ENCODE data around the gene KCNA10. TPM values are rescaled to one million over a fixed set of nuclear protein-coding genes. Genes with fewer than 3 reads are reported as not detected.

The KCNA10 gene
- not detected in 2 replicates for total RNA-seq (2014; rRNA removed; shearing (Covaris generic))
- polyA plus RNA-seq (2014; cell fraction: nucleus; rRNA removed), result not detected in 2 replicates

DNA sequence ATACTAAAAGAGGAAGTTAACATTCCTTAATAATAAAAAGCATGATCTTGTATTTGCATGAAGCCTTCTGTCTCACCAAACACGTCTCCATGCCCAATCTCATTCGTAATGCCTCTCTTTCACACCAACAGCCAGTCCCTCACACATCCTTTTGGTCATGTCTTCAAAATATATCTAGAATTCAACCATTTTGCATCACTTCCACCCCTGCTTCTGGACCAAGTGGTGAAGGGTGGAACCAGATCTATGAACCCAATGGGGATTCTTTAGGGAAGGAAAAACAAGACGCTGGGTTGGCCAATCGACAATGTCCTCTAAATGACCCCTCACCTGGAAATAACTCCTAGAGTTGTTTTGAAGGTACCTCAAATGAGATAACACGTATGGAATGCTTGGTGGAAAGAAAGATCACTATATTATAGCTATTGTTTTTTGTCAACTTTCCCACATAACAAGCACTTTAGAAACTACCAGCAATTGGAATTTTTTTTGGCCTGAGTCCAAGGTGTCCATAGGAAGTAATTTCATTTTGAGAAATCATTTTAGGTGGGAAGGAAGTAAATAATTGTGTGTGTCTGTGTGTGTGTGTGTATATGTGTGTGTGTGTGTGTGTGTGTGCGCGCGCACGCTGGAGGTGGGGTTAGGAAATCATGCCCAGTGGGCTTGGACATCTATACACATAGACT, at the start of gene KCNA10:
KCNA10 (minus strand) TSS at position 51 of the 686 bp plus-strand sequence. CDS start 388 bp downstream, outside the sequence.
- no peak for DNase-seq (ENCODE audit: extremely low read depth, low read depth)

DNA sequence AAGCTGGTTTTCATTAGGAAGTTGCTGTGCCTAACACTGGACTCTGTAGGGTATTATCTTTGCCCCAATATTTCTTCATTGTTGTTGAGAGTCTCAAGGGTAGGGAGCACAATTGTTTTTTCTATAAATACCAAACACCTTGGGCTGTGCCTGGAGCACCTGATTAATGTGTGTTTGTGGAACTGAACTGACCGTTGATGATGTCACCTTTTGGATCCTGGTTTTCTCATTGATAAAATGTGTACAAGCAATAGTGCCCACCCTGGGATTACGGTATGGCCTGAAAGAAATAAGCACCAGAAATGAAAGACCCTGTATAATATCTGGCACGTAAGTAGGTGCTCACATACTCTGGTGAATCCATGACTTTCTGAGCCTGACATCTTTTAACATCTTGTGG, 47.9 kb upstream of the KCNA10 start:
- no peak for DNase-seq (ENCODE audit: extremely low read depth, low read depth)

DNA sequence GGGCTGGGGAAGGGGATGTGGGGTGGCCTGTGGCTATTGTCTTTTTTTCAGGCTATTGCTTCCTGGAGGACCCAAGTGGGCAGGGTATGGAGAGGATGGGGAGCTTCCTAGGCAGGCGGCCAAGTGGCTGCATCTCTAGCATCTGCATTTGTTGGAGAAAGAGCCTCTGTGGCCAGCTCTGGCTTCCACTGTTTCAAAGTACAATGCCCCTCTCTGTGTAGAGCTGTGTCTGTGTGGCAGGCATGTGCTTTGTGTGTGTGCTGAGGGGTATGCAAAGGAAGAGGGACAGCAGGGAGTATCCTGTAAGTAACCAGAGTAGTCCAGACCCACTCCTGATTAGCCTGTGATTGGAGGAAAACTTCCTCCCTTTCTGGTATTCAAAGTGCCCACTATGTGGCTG, 46.6 kb upstream of the KCNA10 start:
- DNase-seq (ENCODE audit: extremely low read depth, low read depth), result no peak

- DNase-seq (ENCODE audit: extremely low read depth, low read depth), result no peak
Measured at GRCh38 chr1:110563089-110563488, 44.1 kb upstream of the KCNA10 start.

- no peak for DNase-seq (ENCODE audit: extremely low read depth, low read depth)
Measured at GRCh38 chr1:110561596-110561995, 42.6 kb upstream of the KCNA10 start.

DNA sequence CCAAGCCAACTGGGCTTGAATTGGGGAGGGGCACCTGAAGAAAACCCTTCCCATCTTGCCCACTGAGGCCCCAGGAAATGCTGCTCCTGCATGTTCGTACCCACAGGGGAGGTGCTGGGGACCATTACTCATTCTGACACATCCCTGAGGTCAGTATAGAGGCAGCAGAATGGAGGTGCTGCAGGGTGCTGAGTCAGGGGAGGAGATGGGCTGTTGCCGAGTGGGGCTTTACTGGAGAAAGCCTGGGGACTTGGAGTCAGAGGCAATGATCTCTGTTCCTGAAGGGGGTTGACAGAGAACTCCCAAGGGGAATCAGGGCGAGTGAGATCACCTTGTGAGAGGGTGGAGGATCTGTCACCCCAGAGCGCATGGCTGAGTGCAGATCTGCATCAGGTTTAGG, 40.2 kb upstream of the KCNA10 start:
- DNase-seq (ENCODE audit: extremely low read depth, low read depth), result no peak

DNA sequence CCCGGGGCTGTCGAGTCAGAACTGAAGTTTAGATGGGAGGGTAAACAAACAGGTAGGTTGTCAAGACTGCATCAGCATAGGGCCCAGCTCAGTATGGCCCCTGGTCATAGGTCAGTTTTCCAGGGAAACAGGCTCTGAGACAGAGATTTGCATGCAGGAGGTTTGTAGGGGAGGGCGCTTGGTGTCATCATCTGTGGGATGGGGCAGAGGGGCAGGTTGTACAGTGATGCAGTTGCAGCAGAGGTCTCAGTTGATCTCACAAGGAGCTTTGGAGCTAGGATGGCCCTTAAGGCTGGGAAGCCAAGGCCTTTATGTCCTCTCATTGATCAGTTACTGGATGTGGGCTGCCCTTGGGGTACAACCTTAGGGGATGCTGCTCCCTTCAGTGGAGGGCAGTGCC, 38.5 kb upstream of the KCNA10 start:
- no peak for DNase-seq (ENCODE audit: extremely low read depth, low read depth)

DNA sequence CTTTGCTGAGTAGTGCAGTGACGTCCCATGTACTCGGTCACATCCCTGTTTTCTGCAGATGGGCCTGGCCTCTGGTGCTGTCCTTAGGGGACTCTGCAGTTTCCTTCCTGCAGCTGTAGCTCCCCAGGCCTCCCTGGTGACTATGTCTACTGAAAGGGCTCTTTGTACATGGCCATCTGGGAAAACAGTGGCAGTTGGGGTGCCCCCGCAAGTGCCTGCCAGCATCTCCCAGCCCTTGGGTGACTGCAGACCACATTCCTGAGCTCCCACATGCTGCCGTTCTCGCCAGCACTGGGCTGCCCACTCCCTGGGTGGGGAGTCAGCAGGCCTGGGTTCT, 37.5 kb upstream of the KCNA10 start:
- no peak for DNase-seq (ENCODE audit: extremely low read depth, low read depth)

GRCh38 chr1:110555807-110556470, 37.0 kb upstream of the KCNA10 start:
- DNase-seq (ENCODE audit: extremely low read depth, low read depth), result no peak

- no peak for DNase-seq (ENCODE audit: extremely low read depth, low read depth)
Measured at GRCh38 chr1:110554871-110555801, 36.2 kb upstream of the KCNA10 start.

DNA sequence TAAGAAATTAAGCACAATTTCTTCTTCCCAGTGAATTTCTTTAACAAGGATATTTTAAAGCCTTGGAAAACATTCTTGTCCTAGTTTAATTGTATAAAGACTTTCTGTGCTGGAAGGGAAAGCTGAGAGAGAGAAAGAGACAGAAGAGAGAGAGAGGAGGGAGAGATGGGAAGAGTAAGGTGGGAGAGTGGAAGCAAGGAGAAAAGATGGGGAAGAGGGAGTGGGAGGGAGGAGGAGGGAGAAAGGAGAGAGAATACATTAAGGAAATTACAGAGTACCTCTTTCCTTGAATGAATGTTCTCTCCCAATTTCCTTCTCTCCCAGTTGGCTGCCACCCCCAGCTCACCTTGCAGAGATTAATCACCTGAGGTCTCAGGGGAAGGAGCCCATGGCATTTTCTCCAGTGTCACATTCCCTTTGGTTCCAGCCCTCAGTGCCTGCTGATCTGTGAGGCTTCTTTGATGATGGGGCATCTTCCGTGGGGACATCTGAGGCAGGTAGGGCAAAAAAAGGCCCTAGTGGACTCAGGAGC, 32.4 kb upstream of the KCNA10 start:
- DNase-seq (ENCODE audit: extremely low read depth, low read depth), result no peak

DNA sequence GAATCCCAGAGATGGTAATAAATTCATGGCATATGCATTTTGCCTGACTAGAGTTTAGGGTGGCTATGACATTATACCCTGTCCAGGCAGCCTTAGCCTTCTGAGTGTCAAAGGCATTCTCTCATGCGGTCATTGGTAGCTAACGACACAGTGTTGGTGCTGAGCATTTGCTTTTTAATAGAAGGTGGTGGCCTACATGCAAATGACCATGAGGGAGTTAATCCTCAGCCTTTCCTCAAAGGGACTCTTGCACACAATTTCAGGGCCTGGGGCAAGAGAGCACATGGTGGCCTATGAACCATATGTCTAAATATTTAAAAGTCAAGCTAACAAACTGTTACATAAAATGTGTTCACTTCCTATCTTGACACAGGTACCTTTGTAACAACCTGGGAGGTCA, 30.9 kb upstream of the KCNA10 start:
- DNase-seq (ENCODE audit: extremely low read depth, low read depth), result no peak

- no peak for DNase-seq (ENCODE audit: extremely low read depth, low read depth)
Measured at GRCh38 chr1:110548381-110548780, 29.4 kb upstream of the KCNA10 start.

GRCh38 chr1:110547017-110547416, 28.0 kb upstream of the KCNA10 start:
- no peak for DNase-seq (ENCODE audit: extremely low read depth, low read depth)

GRCh38 chr1:110545492-110545891, 26.5 kb upstream of the KCNA10 start:
- no peak for DNase-seq (ENCODE audit: extremely low read depth, low read depth)

DNA sequence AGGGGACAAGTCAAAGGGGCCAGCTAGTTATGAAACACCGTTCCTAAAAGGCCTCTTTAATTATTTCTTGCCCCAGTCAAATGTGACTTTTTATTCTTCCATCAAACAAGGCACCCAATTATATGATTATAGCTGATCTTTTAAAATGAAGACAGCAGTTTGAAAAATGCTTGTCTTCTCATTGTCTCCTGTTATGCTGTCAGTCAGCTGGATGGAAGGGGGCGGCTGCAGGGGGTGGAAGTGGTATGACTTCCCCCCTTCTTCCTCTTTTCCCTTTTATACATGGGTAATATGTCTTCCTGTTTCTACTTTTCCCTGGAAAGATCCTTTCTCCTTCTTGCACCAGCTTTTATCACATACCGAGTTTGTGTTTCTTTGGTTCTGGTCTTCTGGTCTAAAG, 25.8 kb upstream of the KCNA10 start:
- DNase-seq (ENCODE audit: extremely low read depth, low read depth), result no peak

DNA sequence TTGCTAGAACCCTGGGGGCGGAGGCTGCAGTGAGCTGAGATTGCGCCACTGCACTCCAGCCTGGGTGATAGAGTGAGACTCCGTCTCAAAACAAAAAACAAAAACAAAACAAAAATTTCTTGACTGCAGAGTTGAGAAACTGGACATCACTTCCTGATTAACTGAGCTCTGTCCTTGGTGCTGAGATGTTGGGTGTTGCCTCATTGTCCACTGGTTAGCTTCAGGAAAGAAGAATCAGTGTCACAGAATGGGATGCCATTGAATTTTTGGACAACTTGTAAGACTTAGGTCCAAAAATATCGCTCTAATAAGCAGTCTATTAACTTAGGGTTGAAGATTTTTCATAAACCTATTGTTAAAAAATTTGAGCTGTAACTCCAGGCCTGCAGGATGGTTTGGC, 23.8 kb upstream of the KCNA10 start:
- DNase-seq (ENCODE audit: extremely low read depth, low read depth), result peak; percentile 41

- no peak for DNase-seq (ENCODE audit: extremely low read depth, low read depth)
Measured at GRCh38 chr1:110541906-110542395, 23.0 kb upstream of the KCNA10 start.

- no peak for DNase-seq (ENCODE audit: extremely low read depth, low read depth)
Measured at GRCh38 chr1:110540891-110541685, 22.1 kb upstream of the KCNA10 start.

DNA sequence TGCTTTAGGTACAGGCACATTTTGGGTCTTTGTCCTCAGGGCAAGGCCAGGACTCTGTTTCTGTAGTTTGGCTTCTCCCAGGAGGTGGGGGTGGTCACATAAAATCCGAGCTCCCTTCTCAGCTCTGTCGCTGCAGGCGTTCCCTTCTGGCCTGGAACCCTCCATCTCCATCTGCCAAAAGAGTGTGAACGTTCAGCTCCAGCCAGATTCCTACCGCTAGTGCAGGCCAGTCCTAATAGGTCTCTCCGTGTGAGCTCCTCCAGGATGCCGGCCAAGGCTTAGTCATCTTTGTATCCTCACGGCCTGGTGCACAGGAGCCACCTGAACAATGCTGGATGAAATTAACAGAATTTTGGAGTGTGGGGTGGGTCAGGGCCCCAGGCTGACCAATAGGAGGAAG, 19.9 kb upstream of the KCNA10 start:
- DNase-seq (ENCODE audit: extremely low read depth, low read depth), result no peak
